OCI-LY1 (cell line): ENCODE data around the gene SEC61G.

Source experiments
- H2AFZ ChIP-seq: fragments of 200-600 bp; sonication (generic), shearing (Covaris generic); 2 replicates; pipeline ENCODE4 v1.6.0; 2014; ENCODE audit warnings: antibody characterized with exemption, mild to moderate bottlenecking, low read length
- H3F3A ChIP-seq: fragments of 200-600 bp; sonication (generic), shearing (Covaris generic); 2 replicates; pipeline ENCODE4 v1.6.0; 2014; ENCODE audit warnings: mild to moderate bottlenecking, antibody characterized with exemption, low read length, moderate library complexity; ENCODE audit not compliant: insufficient read depth
- H3K27ac ChIP-seq: fragments of 200-600 bp; sonication (generic); 2 replicates; pipeline ENCODE4 v1.5.1; 2014; ENCODE audit warnings: low read length, mixed run types, mild to moderate bottlenecking, low read depth; ENCODE audit not compliant: poor library complexity, severe bottlenecking
- H3K27me3 ChIP-seq: fragments of 200-600 bp; sonication (generic); 2 replicates; pipeline ENCODE4 v1.6.0; 2014; ENCODE audit warnings: antibody characterized with exemption, mild to moderate bottlenecking, low read length, moderate library complexity; ENCODE audit not compliant: insufficient read depth
- H3K36me3 ChIP-seq: fragments of 200-600 bp; sonication (generic); 2 replicates; pipeline ENCODE4 v1.6.1; 2014; ENCODE audit warnings: mild to moderate bottlenecking, antibody characterized with exemption, low read length, moderate library complexity, mixed read lengths; ENCODE audit not compliant: insufficient read depth
- H3K4me1 ChIP-seq: fragments of 200-600 bp; sonication (generic); 2 replicates; pipeline ENCODE4 v1.5.1; 2014; ENCODE audit warnings: mild to moderate bottlenecking, low read length, moderate library complexity; ENCODE audit not compliant: insufficient read depth, severe bottlenecking
- H3K4me2 ChIP-seq: fragments of 200-600 bp; sonication (generic), shearing (Covaris generic); 2 replicates; pipeline ENCODE4 v1.6.1; 2014; ENCODE audit warnings: low read length
- H3K4me3 ChIP-seq: fragments of 200-600 bp; sonication (generic); 2 replicates; pipeline ENCODE4 v1.5.1; 2014; ENCODE audit warnings: low read length, low read depth, mild to moderate bottlenecking, mixed read lengths; ENCODE audit not compliant: poor library complexity, severe bottlenecking
- H3K79me2 ChIP-seq: fragments of 200-600 bp; shearing (Covaris generic); 2 replicates; pipeline ENCODE4 v1.6.1; 2016; ENCODE audit warnings: mixed run types, low read length, mixed read lengths; ENCODE audit not compliant: insufficient read depth
- H3K9ac ChIP-seq: fragments of 200-600 bp; sonication (generic), shearing (Covaris generic); 2 replicates; pipeline ENCODE4 v1.6.1; 2014; ENCODE audit warnings: mild to moderate bottlenecking, low read length, mixed read lengths
- H3K9me2 ChIP-seq: fragments of 200-600 bp; sonication (generic), shearing (Covaris generic); 2 replicates; pipeline ENCODE4 v1.6.1; 2014; ENCODE audit warnings: low read depth, mild to moderate bottlenecking, low read length, mixed read lengths
- H3K9me3 ChIP-seq: fragments of 200-600 bp; shearing (Covaris generic); 2 replicates; pipeline ENCODE4 v1.6.1; 2014; ENCODE audit warnings: low read length, mixed read lengths
- H4K20me1 ChIP-seq: fragments of 200-600 bp; sonication (generic), shearing (Covaris generic); 2 replicates; pipeline ENCODE4 v1.6.0; 2016; ENCODE audit warnings: mild to moderate bottlenecking, low read length; ENCODE audit not compliant: insufficient read depth
- EZH2 ChIP-seq: fragments of 200-600 bp; sonication (generic), shearing (Covaris generic); IDR thresholded peaks from 2 replicates; pipeline ENCODE4 v1.8.0; 2017; ENCODE audit warnings: borderline replicate concordance, mixed run types, mild to moderate bottlenecking, antibody characterized with exemption, low read length, moderate library complexity, mixed read lengths
- TF ChIP-seq, protein P1 (sequence below): fragments of 200-600 bp; sonication (generic), shearing (Covaris generic); IDR thresholded peaks from 2 replicates; pipeline ENCODE4 v1.5.1; 2017; ENCODE audit warnings: mild to moderate bottlenecking, antibody characterized with exemption, low read length, moderate library complexity, mixed read lengths

The SEC61G gene

DNA sequence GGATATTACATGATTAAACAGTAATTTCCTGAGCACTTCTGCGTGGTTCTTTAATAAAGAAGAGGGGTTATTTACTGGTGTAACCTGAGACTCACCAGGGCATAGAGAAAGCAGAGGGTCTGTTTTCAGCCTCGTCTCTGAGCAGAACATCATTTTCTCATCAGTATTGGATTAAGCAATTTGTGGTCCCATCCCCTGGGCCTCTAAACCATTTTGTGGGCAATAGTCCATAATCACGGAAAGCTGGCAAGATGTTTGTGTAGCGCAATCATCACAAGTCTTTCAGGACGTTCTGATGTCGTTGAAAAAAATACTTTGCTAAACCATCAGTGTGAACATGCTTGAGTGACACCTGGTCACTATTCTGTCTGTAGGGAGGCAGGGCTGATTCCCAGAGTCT lies 37.1 kb upstream of the SEC61G start:
- Histone ChIP-seq H3K4me1 (no peaks in the 10 kb centered on the region), H3K9me2 (no peaks in the 10 kb centered on the region), H3K4me3 (no peak overlapping the region), H3K79me2 (no peaks in the 10 kb centered on the region), H3K27ac (no peak overlapping the region), H3K36me3 (no peaks in the 10 kb centered on the region), H3K9me3 (no peaks in the 10 kb centered on the region), H4K20me1 (no peaks in the 10 kb centered on the region), H2AFZ (no peak overlapping the region), H3K27me3 (peaks cover under 1% of the 10 kb centered on the region; the same call in 1 of the 2 replicates), H3K4me2 (no peak overlapping the region), H3F3A (no peaks in the 10 kb centered on the region), H3K9ac (no peak overlapping the region)
- TF ChIP-seq, protein P1, sequence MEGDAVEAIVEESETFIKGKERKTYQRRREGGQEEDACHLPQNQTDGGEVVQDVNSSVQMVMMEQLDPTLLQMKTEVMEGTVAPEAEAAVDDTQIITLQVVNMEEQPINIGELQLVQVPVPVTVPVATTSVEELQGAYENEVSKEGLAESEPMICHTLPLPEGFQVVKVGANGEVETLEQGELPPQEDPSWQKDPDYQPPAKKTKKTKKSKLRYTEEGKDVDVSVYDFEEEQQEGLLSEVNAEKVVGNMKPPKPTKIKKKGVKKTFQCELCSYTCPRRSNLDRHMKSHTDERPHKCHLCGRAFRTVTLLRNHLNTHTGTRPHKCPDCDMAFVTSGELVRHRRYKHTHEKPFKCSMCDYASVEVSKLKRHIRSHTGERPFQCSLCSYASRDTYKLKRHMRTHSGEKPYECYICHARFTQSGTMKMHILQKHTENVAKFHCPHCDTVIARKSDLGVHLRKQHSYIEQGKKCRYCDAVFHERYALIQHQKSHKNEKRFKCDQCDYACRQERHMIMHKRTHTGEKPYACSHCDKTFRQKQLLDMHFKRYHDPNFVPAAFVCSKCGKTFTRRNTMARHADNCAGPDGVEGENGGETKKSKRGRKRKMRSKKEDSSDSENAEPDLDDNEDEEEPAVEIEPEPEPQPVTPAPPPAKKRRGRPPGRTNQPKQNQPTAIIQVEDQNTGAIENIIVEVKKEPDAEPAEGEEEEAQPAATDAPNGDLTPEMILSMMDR, result no peak
- TF ChIP-seq EZH2, result no peak

DNA sequence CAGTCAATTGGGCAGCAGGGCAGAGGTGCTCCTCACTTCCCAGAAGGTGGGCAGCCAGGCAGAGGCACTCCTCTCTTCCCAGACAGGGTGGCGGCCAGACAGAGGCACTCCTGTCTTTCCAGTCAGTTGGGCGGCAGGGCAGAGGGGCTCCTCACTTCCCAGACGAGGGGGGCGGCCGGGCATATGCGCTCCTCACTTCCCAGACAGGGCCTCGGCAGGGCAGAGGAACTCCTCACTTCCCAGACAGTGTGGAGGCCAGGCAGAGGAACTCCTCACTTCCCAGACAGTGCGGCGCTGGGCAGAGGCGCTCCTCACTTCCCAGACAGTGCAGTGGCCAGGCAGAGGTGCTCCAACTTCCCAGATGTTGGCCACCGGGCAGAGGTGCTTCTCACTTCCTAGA lies 33.4 kb upstream of the SEC61G start:
- Histone ChIP-seq H3K9me2 (no peaks in the 10 kb centered on the region), H3K9me3 (no peaks in the 10 kb centered on the region), H3F3A (no peaks in the 10 kb centered on the region), H3K9ac (no peak overlapping the region), H3K27me3 (0 out of 2 replicates have a peak, but pooled peaks cover 6% of the 10 kb centered on the region), H3K4me1 (no peaks in the 10 kb centered on the region), H3K27ac (no peak overlapping the region), H4K20me1 (no peaks in the 10 kb centered on the region), H3K4me3 (no peak overlapping the region), H3K36me3 (no peaks in the 10 kb centered on the region), H3K4me2 (no peak overlapping the region), H2AFZ (no peak overlapping the region), H3K79me2 (no peaks in the 10 kb centered on the region)
- TF ChIP-seq, protein P1, result no peak
- TF ChIP-seq EZH2, result no peak

DNA sequence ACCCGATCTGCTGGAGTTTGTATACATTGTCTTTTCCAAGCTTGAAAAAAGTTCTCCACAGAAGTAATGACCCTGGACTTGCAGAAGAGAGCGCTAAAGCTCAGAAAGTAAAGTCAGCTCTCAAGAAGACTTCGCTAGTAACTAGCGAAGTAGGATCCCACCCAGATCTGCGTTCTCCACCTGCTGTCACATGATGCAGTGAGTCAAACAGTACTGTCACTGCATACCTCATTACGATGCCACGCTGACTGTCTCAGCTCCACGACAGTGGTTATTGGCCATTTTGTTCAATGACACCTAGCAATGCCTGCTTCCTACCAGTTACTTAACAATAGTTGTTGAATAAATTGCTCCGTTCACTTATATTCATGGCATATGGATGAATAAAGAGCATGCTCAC lies 29.7 kb upstream of the SEC61G start:
- Histone ChIP-seq H3K79me2 (no peaks in the 10 kb centered on the region), H3K36me3 (no peaks in the 10 kb centered on the region), H3K4me1 (no peaks in the 10 kb centered on the region), H4K20me1 (no peaks in the 10 kb centered on the region), H3K27ac (no peak overlapping the region), H3K9me2 (no peaks in the 10 kb centered on the region), H3K9ac (no peak overlapping the region), H3K4me2 (no peak overlapping the region), H3K4me3 (no peak overlapping the region), H3K27me3 (0 out of 2 replicates have a peak, but pooled peaks cover 6% of the 10 kb centered on the region), H3K9me3 (no peaks in the 10 kb centered on the region), H3F3A (no peaks in the 10 kb centered on the region), H2AFZ (no peak overlapping the region)
- no peak for TF ChIP-seq EZH2
- TF ChIP-seq, protein P1, result peak; percentile 58
